ENCODE data around the gene OPRM1.

The OPRM1 gene

GRCh38 chr6:154241581-154241980 is 202.5 kb downstream of the OPRM1 start:
- DNase-seq (ENCODE audit: low read depth), result no peak

- no peak for DNase-seq (ENCODE audit: low read depth)
These were observed 203.7 kb downstream of the OPRM1 start for GRCh38 chr6:154242617-154243357.

- DNase-seq (ENCODE audit: low read depth), result no peak
These were observed 205.0 kb downstream of the OPRM1 start for GRCh38 chr6:154243793-154244750.

GRCh38 chr6:154245506-154245905 is 206.5 kb downstream of the OPRM1 start:
- no peak for DNase-seq (ENCODE audit: low read depth)

GRCh38 chr6:154246723-154247118 is 207.7 kb downstream of the OPRM1 start:
- DNase-seq (ENCODE audit: low read depth), result no peak

- no peak for DNase-seq (ENCODE audit: low read depth)
These were observed 208.2 kb downstream of the OPRM1 start for GRCh38 chr6:154247119-154247861.

GRCh38 chr6:154249499-154250298 is 210.7 kb downstream of the OPRM1 start:
- no peak for DNase-seq (ENCODE audit: low read depth)

- no peak for DNase-seq (ENCODE audit: low read depth)
These were observed 212.1 kb downstream of the OPRM1 start for GRCh38 chr6:154251116-154251515.

- DNase-seq (ENCODE audit: low read depth), result no peak
These were observed 213.6 kb downstream of the OPRM1 start for GRCh38 chr6:154252678-154253077.

GRCh38 chr6:154257067-154257466 is 218.0 kb downstream of the OPRM1 start:
- DNase-seq (ENCODE audit: low read depth), result no peak

- no peak for DNase-seq (ENCODE audit: low read depth)
These were observed 219.2 kb downstream of the OPRM1 start for GRCh38 chr6:154258064-154258757.

GRCh38 chr6:154261688-154262397 is 222.8 kb downstream of the OPRM1 start:
- DNase-seq (ENCODE audit: low read depth), result no peak

- DNase-seq (ENCODE audit: low read depth), result no peak
These were observed 227.6 kb downstream of the OPRM1 start for GRCh38 chr6:154266560-154267099.

GRCh38 chr6:154267508-154268106 is 228.6 kb downstream of the OPRM1 start:
- DNase-seq (ENCODE audit: low read depth), result no peak

- DNase-seq (ENCODE audit: low read depth), result no peak
These were observed 229.4 kb downstream of the OPRM1 start for GRCh38 chr6:154268486-154268885.

- no peak for DNase-seq (ENCODE audit: low read depth)
These were observed 235.1 kb downstream of the OPRM1 start for GRCh38 chr6:154274168-154274567.

GRCh38 chr6:154276810-154277628 is 238.0 kb downstream of the OPRM1 start:
- no peak for DNase-seq (ENCODE audit: low read depth)

- no peak for DNase-seq (ENCODE audit: low read depth)
These were observed 238.6 kb downstream of the OPRM1 start for GRCh38 chr6:154277629-154278017.

GRCh38 chr6:154280521-154280920 is 241.5 kb downstream of the OPRM1 start:
- no peak for DNase-seq (ENCODE audit: low read depth)

Measured in HS-5 (cell line).